HG03097 (cell line): Measurements from ENCODE around the gene PKD1.
"Not testable (repeated sequence)": the region's sequence is repeated elsewhere in the genome, so short reads cannot be mapped to it uniquely, and the experiment has no call there.

Experiments used
- ATAC-seq: cut with Tn5 transposase; IDR thresholded peaks from one replicate; pipeline ENCODE4 v1.9.1; 2021; ENCODE audit not compliant: unreplicated experiment, low FRiP score

PKD1 gene

GRCh38 chr16:2126161-2126743 is 9.4 kb downstream of the PKD1 start:
- ATAC-seq: not testable (repeated sequence)

- not testable (repeated sequence) for ATAC-seq
These were observed 10.1 kb downstream of the PKD1 start for GRCh38 chr16:2125609-2126008.

- not testable (repeated sequence) for ATAC-seq
These were observed 10.8 kb downstream of the PKD1 start for GRCh38 chr16:2124694-2125444.

GRCh38 chr16:2124377-2124693 is 11.4 kb downstream of the PKD1 start:
- ATAC-seq: not testable (repeated sequence)

- ATAC-seq: not testable (repeated sequence)
These were observed 11.9 kb downstream of the PKD1 start for GRCh38 chr16:2123706-2124376.

- ATAC-seq: not testable (repeated sequence)
These were observed 12.6 kb downstream of the PKD1 start for GRCh38 chr16:2122934-2123683.

GRCh38 chr16:2122429-2122828 is 13.3 kb downstream of the PKD1 start:
- ATAC-seq: no peak

- ATAC-seq: no peak
These were observed 13.8 kb downstream of the PKD1 start for GRCh38 chr16:2121853-2122252.

- ATAC-seq: not testable (repeated sequence)
These were observed 14.4 kb downstream of the PKD1 start for GRCh38 chr16:2121325-2121724.

- ATAC-seq: not testable (repeated sequence)
These were observed 17.6 kb downstream of the PKD1 start for GRCh38 chr16:2117960-2118722.

GRCh38 chr16:2117341-2117740 is 18.4 kb downstream of the PKD1 start:
- not testable (repeated sequence) for ATAC-seq

GRCh38 chr16:2116428-2116827 is 19.3 kb downstream of the PKD1 start:
- ATAC-seq: not testable (repeated sequence)

- no peak for ATAC-seq
These were observed 20.1 kb downstream of the PKD1 start for GRCh38 chr16:2115591-2115973.

- ATAC-seq: not testable (repeated sequence)
These were observed 20.7 kb downstream of the PKD1 start for GRCh38 chr16:2114885-2115590.

- ATAC-seq: not testable (repeated sequence)
These were observed 21.5 kb downstream of the PKD1 start for GRCh38 chr16:2114225-2114624.

- ATAC-seq: not testable (repeated sequence)
These were observed 23.1 kb downstream of the PKD1 start for GRCh38 chr16:2112539-2113106.

GRCh38 chr16:2111412-2112335 is 24.0 kb downstream of the PKD1 start:
- ATAC-seq: not testable (repeated sequence)

GRCh38 chr16:2111009-2111353 is 24.7 kb downstream of the PKD1 start:
- ATAC-seq: not testable (repeated sequence)
